ENCODE results near the gene CDH26. TPM values are rescaled to one million over a fixed set of nuclear protein-coding genes. Genes with fewer than 3 reads are reported as not detected.
A peak's percentile ranks its signal among the peaks of the same experiment; 100 is the strongest.

The CDH26 gene
- total RNA-seq, 1 experiment from 2014 or later: 1.2 TPM

GRCh38 chr20:60010689-60011458 is 52.7 kb downstream of the CDH26 start:
- ChIA-PET POLR2A (no interaction called here), CTCF (interaction anchor here (0.6 to 1.7 kb wide), 3 partner anchors 20 to 54 kb away, joined by 3 to 10 read pairs (median 7); no protein-coding TSS in a partner anchor)
- Histone ChIP-seq H3K4me3 (ENCODE audit: low read depth, low read length) (no peak overlapping the region), H3K9me3 (peaks cover 6% of the 10 kb centered on the region; the same call in 1 of the 2 replicates), H3K27me3 (replicated peaks; ENCODE audit: control insufficient read depth, insufficient read depth, low read length) (no peaks in the 10 kb centered on the region), H3K36me3 (ENCODE audit: control insufficient read depth, insufficient read depth, low read length) (no peaks in the 10 kb centered on the region), H3K4me1 (no peaks in the 10 kb centered on the region)
- Mint-ChIP-seq H3K27me3 (ENCODE audit: insufficient read depth, unreplicated experiment) (no peaks in the 10 kb centered on the region), H3K36me3 (ENCODE audit: insufficient read depth, unreplicated experiment) (no peaks in the 10 kb centered on the region), H3K4me1 (ENCODE audit: low read depth, unreplicated experiment) (no peaks in the 10 kb centered on the region), H3K4me3 (ENCODE audit: unreplicated experiment) (no peak overlapping the region), H3K27ac (ENCODE audit: unreplicated experiment) (no peak overlapping the region), H3K9me3 (ENCODE audit: unreplicated experiment) (peaks cover 8% of the 10 kb centered on the region)
- intact Hi-C loops (cut with micrococcal nuclease; ENCODE audit: unreplicated experiment): no loop called here
- TF ChIP-seq, protein P1, sequence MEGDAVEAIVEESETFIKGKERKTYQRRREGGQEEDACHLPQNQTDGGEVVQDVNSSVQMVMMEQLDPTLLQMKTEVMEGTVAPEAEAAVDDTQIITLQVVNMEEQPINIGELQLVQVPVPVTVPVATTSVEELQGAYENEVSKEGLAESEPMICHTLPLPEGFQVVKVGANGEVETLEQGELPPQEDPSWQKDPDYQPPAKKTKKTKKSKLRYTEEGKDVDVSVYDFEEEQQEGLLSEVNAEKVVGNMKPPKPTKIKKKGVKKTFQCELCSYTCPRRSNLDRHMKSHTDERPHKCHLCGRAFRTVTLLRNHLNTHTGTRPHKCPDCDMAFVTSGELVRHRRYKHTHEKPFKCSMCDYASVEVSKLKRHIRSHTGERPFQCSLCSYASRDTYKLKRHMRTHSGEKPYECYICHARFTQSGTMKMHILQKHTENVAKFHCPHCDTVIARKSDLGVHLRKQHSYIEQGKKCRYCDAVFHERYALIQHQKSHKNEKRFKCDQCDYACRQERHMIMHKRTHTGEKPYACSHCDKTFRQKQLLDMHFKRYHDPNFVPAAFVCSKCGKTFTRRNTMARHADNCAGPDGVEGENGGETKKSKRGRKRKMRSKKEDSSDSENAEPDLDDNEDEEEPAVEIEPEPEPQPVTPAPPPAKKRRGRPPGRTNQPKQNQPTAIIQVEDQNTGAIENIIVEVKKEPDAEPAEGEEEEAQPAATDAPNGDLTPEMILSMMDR (IDR thresholded peaks at IDR 0.05; ENCODE audit: insufficient read depth in 1 of 2, low read depth in 1 of 2, low read length in 1 of 2, severe bottlenecking in 1 of 2, unreplicated experiment in 1 of 2): no peak
- DNase-seq: peak in 1 of 2 experiments; percentile 28
- no TSS peak for BruUV-seq (replicated peaks)

DNA sequence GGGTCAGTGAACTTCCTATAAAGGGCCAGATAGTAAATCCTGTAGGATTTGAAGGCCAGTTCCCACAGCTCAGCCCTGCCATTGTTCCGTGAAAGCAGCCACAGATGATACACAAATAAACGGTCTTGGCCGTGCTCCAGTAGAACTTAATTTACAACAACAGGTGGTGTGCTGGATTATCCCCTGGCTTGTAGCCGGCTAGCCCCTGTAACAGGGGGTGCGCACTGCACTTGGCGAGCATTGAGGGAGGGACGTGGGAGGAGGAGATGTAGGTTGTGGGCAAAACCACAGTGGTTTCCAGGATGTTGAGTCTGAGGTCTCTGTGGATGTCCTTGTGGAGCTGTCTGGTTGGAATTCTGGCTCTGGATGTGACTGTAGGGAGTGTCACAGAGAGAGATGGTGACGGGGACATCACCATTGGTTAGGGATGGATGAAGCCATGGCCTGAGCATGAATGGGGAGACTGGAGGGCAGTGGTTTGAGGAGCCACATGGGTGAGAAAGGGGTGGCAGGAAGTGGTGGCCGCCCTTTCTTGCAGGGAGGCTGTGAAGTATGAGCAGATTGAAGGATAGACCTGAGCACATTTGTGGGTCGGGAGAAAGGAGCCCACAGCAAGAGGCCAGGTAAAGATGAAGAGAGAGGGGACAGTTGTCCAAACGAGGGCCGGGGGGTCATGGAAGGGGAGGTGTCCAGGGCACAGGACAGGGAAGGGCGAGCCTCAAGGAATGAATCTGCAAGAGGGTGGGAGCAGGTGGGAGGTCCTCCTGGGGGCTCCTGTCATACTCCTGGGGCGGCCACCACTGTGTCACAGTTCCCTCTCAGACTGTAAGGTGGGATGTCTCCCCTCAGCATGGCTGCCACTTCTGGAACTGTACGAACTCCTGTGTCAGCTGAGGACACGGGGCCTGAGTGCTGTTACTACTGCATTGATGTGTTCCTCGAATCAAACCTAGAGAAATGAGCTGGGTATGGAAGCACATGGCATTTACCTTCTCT is 53.6 kb downstream of the CDH26 start:
- peak in 1 of 2 experiments; percentile 31 for DNase-seq
- no peaks in the 10 kb centered on the region for H3K27me3 Mint-ChIP-seq (ENCODE audit: insufficient read depth, unreplicated experiment)
- ChIA-PET POLR2A (no interaction called here), CTCF (interaction anchor here (1.7 kb wide), 1 partner anchor 38 kb away, joined by 7 read pairs; no protein-coding TSS in a partner anchor)
- Histone ChIP-seq H3K36me3 (ENCODE audit: control insufficient read depth, insufficient read depth, low read length) (no peaks in the 10 kb centered on the region), H3K9me3 (peaks cover 7% of the 10 kb centered on the region; the same call in 1 of the 2 replicates), H3K4me1 (no peaks in the 10 kb centered on the region), H3K27me3 (replicated peaks; ENCODE audit: control insufficient read depth, insufficient read depth, low read length) (no peaks in the 10 kb centered on the region), H3K4me3 (ENCODE audit: low read depth, low read length) (no peak overlapping the region)
- no peak overlapping the region for H3K4me3 Mint-ChIP-seq (ENCODE audit: unreplicated experiment)
- H3K36me3 Mint-ChIP-seq (ENCODE audit: insufficient read depth, unreplicated experiment): no peaks in the 10 kb centered on the region
- intact Hi-C loops (cut with micrococcal nuclease; ENCODE audit: unreplicated experiment): no loop called here
- BruUV-seq (replicated peaks): no TSS peak
- peaks cover 17% of the 10 kb centered on the region for H3K9me3 Mint-ChIP-seq (ENCODE audit: unreplicated experiment)
- TF ChIP-seq, protein P1 (IDR thresholded peaks at IDR 0.05; ENCODE audit: insufficient read depth in 1 of 2, low read depth in 1 of 2, low read length in 1 of 2, severe bottlenecking in 1 of 2, unreplicated experiment in 1 of 2): no peak
- H3K4me1 Mint-ChIP-seq (ENCODE audit: low read depth, unreplicated experiment): no peaks in the 10 kb centered on the region
- no peak overlapping the region for H3K27ac Mint-ChIP-seq (ENCODE audit: unreplicated experiment)

All from Caco-2 (cell line).